Measurements from ENCODE around the gene LCK. TPM values are rescaled to one million over a fixed set of nuclear protein-coding genes. Genes with fewer than 3 reads are reported as not detected.

Gene LCK
- total and polyA plus RNA-seq, 2 donors (not counting 3 experiments of a cell fraction or from before 2014, with no cell fraction given) = 0.06 TPM; not detected in 1

- Histone ChIP-seq H3K79me2 (ENCODE audit: control insufficient read depth, insufficient read depth, low read length) (no peaks in the 10 kb centered on the region), H3K9ac (replicated peaks; ENCODE audit: extremely low read depth, insufficient read depth, low read length) (no peak overlapping the region), H4K20me1 (replicated peaks; ENCODE audit: control insufficient read depth, extremely low read depth, insufficient read depth, low read length) (no peaks in the 10 kb centered on the region), H3K4me1 (ENCODE audit: control insufficient read depth, extremely low read depth, insufficient read depth, low read length) (peaks cover 6% of the 10 kb centered on the region), H3K9me1 (replicated peaks; ENCODE audit: control insufficient read depth, extremely low read depth, insufficient read depth, low read length) (no peaks in the 10 kb centered on the region), H3K4me3 (replicated peaks in 1 of 3; ENCODE audit: insufficient read depth in 1 of 3, low read depth in 1 of 3, low read length in 3 of 3) (no peak overlapping the region), H3K27ac (ENCODE audit: insufficient read depth, low read depth, low read length) (no peak overlapping the region), H3K9me3 (replicated peaks; ENCODE audit: control insufficient read depth, insufficient read depth, low read length) (no peaks in the 10 kb centered on the region), H3K4me2 (ENCODE audit: insufficient read depth, low read length) (no peak overlapping the region), H3K36me3 (ENCODE audit: control insufficient read depth in 2 of 2, extremely low read depth in 1 of 2, insufficient read depth in 2 of 2, low read length in 2 of 2) (peaks cover 3 to 18% of the 10 kb centered on the region in 2 experiments), H2AFZ (ENCODE audit: low read depth, low read length) (no peak overlapping the region), H3K27me3 (ENCODE audit: control insufficient read depth in 2 of 2, insufficient read depth in 2 of 2, low read length in 2 of 2) (no peaks in the 10 kb centered on the region)
- POLR2A ChIA-PET = interaction anchor here (0.6 to 1.2 kb wide), 6 partner anchors 10 to 254 kb away, joined by 3 to 7 read pairs (median 4); partner anchors contain the start of genes HDAC1 and MARCKSL1
- no peak for DNase-seq (ENCODE audit: low read depth, low spot score)
- TF ChIP-seq POLR2A (IDR thresholded peaks at IDR 0.05; ENCODE audit: low read depth, low read length) (no peak), JUN (IDR thresholded peaks at IDR 0.05; ENCODE audit: borderline replicate concordance, insufficient read depth, insufficient read length, low read depth) (no peak), GATA2 (IDR thresholded peaks at IDR 0.05; ENCODE audit: insufficient read depth, insufficient read length, low read depth, low read length) (no peak), CTCF (IDR thresholded peaks at IDR 0.05; ENCODE audit: extremely low read depth in 1 of 2, insufficient read depth in 1 of 2, low read depth in 1 of 2, low read length in 2 of 2) (no peak), EZH2 (IDR thresholded peaks at IDR 0.05; ENCODE audit: borderline replicate concordance, low read depth, low read length, severe bottlenecking) (no peak), FOS (IDR thresholded peaks at IDR 0.05; ENCODE audit: borderline replicate concordance, insufficient read depth, low read length) (no peak)
- FAIRE-seq = no peak
- intact Hi-C loops (cut with micrococcal nuclease) = no loop called here
- dilution Hi-C loops (cut with MboI; ENCODE audit: extremely low pct_ligation_motif_present, low sequenced_read_pairs) = no loop called here
- BruUV-seq (replicated peaks) = no TSS peak
- CTCF ChIA-PET = interaction anchor here (0.8 to 3.5 kb wide), 14 partner anchors 8 to 107 kb away, joined by 3 to 23 read pairs (median 4); partner anchors contain the start of genes FAM229A, MARCKSL1 and TSSK3
Observed at GRCh38 chr1:32321712-32322291, 70.7 kb downstream of the LCK start.
